Endothelial cell (in vitro differentiated cells): ENCODE results near the gene FAAP20. TPM values are rescaled to one million over a fixed set of nuclear protein-coding genes. Genes with fewer than 3 reads are reported as not detected.

ENCODE experiments used
- DNase-seq: peaks from one replicate; pipeline ENCODE4 v3.0.0; 2021; ENCODE audit warnings: low spot score
- H3K27ac Mint-ChIP-seq: one replicate; pipeline ENCODE4 v1.8.0; 2021; ENCODE audit warnings: mixed read lengths, inconsistent platforms; ENCODE audit not compliant: unreplicated experiment
- H3K27me3 Mint-ChIP-seq: one replicate; pipeline ENCODE4 v1.8.0; 2021; ENCODE audit warnings: mild to moderate bottlenecking, moderate library complexity, mixed read lengths, inconsistent platforms; ENCODE audit not compliant: unreplicated experiment
- H3K36me3 Mint-ChIP-seq: one replicate; pipeline ENCODE4 v1.8.0; 2021; ENCODE audit warnings: mild to moderate bottlenecking, low read depth, mixed read lengths, inconsistent platforms; ENCODE audit not compliant: unreplicated experiment
- H3K4me1 Mint-ChIP-seq: one replicate; pipeline ENCODE4 v1.8.0; 2021; ENCODE audit warnings: mild to moderate bottlenecking, mixed read lengths, inconsistent platforms; ENCODE audit not compliant: unreplicated experiment
- H3K4me3 Mint-ChIP-seq: one replicate; pipeline ENCODE4 v1.8.0; 2021; ENCODE audit warnings: mild to moderate bottlenecking, mixed read lengths, inconsistent platforms; ENCODE audit not compliant: unreplicated experiment
- H3K9me3 Mint-ChIP-seq: one replicate; pipeline ENCODE4 v1.8.0; 2021; ENCODE audit warnings: mixed read lengths, inconsistent platforms; ENCODE audit not compliant: unreplicated experiment
- CTCF ChIP-seq: fragments of 200-600 bp; sonication (generic); IDR thresholded peaks from one replicate; pipeline ENCODE4 v1.5.0; 2021; ENCODE audit warnings: antibody characterized with exemption; ENCODE audit not compliant: unreplicated experiment
- total RNA-seq: library from RNA; stranded (reverse); fragmentation: NEBNext Ultra II Directional; extraction: Animal tissue kit (Norgen Biotek cat#: 25700); gene quantifications from one replicate; pipeline ENCODE4 v1.2.1, GENCODE V29; 2021; ENCODE audit not compliant: unreplicated experiment

FAAP20 gene
- total RNA-seq, 1 donor from 2014 or later, result 118 TPM

- TF ChIP-seq CTCF, result peak; percentile 72
- Mint-ChIP-seq H3K27ac (peak overlapping the region; percentile 37), H3K9me3 (no peaks in the 10 kb centered on the region), H3K27me3 (peaks cover 12% of the 10 kb centered on the region), H3K4me3 (peak overlapping the region; percentile 37), H3K4me1 (peaks cover 3% of the 10 kb centered on the region), H3K36me3 (peaks cover 12% of the 10 kb centered on the region)
- peak; percentile 72 for DNase-seq
These were observed 20.1 kb downstream of the FAAP20 start for GRCh38 chr1:2174348-2175054.

- H3K27me3 Mint-ChIP-seq, result peaks cover 12% of the 10 kb centered on the region
- TF ChIP-seq CTCF, result no peak
- H3K4me3 Mint-ChIP-seq, result no peak overlapping the region
- no peak for DNase-seq
- no peaks in the 10 kb centered on the region for H3K9me3 Mint-ChIP-seq
- H3K27ac Mint-ChIP-seq, result no peak overlapping the region
- H3K36me3 Mint-ChIP-seq, result peaks cover 12% of the 10 kb centered on the region
- peaks cover 3% of the 10 kb centered on the region for H3K4me1 Mint-ChIP-seq
These were observed 20.8 kb downstream of the FAAP20 start for GRCh38 chr1:2173546-2174347.

DNA sequence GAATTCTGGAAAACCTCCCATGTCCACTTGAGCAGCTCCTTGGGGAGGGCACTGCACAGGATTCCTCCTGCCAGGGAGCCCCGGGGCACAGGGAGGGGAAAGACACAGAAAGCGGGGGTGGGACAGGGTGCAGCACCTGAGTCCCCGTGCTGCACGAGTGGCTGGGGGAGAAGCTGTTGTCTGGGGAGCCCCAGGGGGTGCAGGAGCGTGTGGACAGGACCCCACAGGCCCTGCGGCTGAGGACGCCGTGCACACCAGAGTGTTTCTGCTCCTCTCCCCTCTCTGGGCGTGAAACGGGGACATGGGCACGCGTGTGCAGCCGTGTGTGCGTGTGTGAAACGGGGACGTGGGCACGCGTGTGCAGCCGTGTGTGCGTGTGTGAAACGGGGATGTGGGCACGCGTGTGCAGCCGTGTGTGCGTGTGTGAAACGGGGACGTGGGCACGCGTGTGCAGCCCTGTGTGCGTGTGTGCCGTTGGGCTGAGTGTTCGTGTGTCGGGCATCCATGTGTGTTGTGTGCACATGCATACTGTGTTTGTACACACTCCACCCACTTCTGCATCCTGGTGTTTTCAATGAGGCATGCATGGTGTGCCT is 21.9 kb downstream of the FAAP20 start:
- H3K27ac Mint-ChIP-seq, result no peak overlapping the region
- peaks cover 8% of the 10 kb centered on the region for H3K27me3 Mint-ChIP-seq
- no peaks in the 10 kb centered on the region for H3K9me3 Mint-ChIP-seq
- no peak overlapping the region for H3K4me3 Mint-ChIP-seq
- no peak for TF ChIP-seq CTCF
- H3K36me3 Mint-ChIP-seq, result peaks cover 15% of the 10 kb centered on the region
- H3K4me1 Mint-ChIP-seq, result peaks cover 3% of the 10 kb centered on the region
- no peak for DNase-seq

GRCh38 chr1:2172012-2172411 is 22.6 kb downstream of the FAAP20 start:
- no peak for TF ChIP-seq CTCF
- Mint-ChIP-seq H3K27ac (no peak overlapping the region), H3K27me3 (peaks cover 8% of the 10 kb centered on the region), H3K4me1 (peaks cover 3% of the 10 kb centered on the region), H3K36me3 (peaks cover 15% of the 10 kb centered on the region), H3K9me3 (no peaks in the 10 kb centered on the region), H3K4me3 (no peak overlapping the region)
- DNase-seq, result no peak
